K562 (cell line): ENCODE measurements around the gene CLCN5.

Source experiments
- ASH1L ChIP-seq: fragments of 450-650 bp; IDR thresholded peaks from 2 replicates; pipeline ENCODE4 v1.6.1; 2018; ENCODE audit warnings: borderline replicate concordance, mild to moderate bottlenecking, low read depth; ENCODE audit not compliant: partially characterized antibody
- ATF6 ChIP-seq: sonication (generic); formaldehyde crosslinking; IDR thresholded peaks from 2 replicates; pipeline ENCODE4 v1.4.0; 2020; ENCODE audit warnings: mild to moderate bottlenecking, missing genetic modification reagents
- CTCF ChIP-seq, 3 experiments: IDR thresholded peaks in 2 of 3; conservative IDR thresholded peaks in 1 of 3; 2 replicates each; pipeline ENCODE4 v1.5.1; 2011 to 2012; ENCODE audit warnings: low read length in 3 of 3, mild to moderate bottlenecking in 3 of 3, control low read depth in 2 of 3, improper control_type of control experiment in 1 of 3, inconsistent platforms in 1 of 3, low read depth in 1 of 3, mixed read lengths in 1 of 3, moderate library complexity in 1 of 3; ENCODE audit not compliant: insufficient read depth in 2 of 3
- ELK1 ChIP-seq: sonication (generic); formaldehyde crosslinking; IDR thresholded peaks from 2 replicates; pipeline ENCODE4 v1.8.1; 2022; ENCODE audit warnings: missing genetic modification reagents
- FOXM1 ChIP-seq, 2 experiments: fragments of 450-650 bp in 1 of 2; sonication (generic) in 1 of 2; formaldehyde crosslinking in 1 of 2; IDR thresholded peaks; 2 replicates each; pipeline versions ENCODE4 v1.6.1 to v1.9.0; 2017 to 2022; ENCODE audit warnings: low read depth in 2 of 2, mild to moderate bottlenecking in 2 of 2, missing genetic modification reagents in 1 of 2, moderate library complexity in 1 of 2
- HNRNPLL ChIP-seq: fragments of 200-400 bp; formaldehyde crosslinking; IDR thresholded peaks from 2 replicates; pipeline ENCODE4 v1.6.1; 2017; ENCODE audit warnings: low read length, low read depth, mild to moderate bottlenecking; ENCODE audit not compliant: poor library complexity, severe bottlenecking
- SMAD3 ChIP-seq: fragments of 450-650 bp; formaldehyde crosslinking; conservative IDR thresholded peaks from 2 replicates; pipeline ENCODE4 v1.4.0; 2020; ENCODE audit warnings: mild to moderate bottlenecking
- USF2 ChIP-seq: sonication (generic); formaldehyde crosslinking; IDR thresholded peaks from 2 replicates; pipeline ENCODE4 v1.5.0; 2020; ENCODE audit warnings: missing genetic modification reagents
- ZEB2 ChIP-seq: fragments of 450-650 bp; IDR thresholded peaks from 2 replicates; pipeline ENCODE4 v1.6.1; 2016

GRCh38 chrX:50072110-50072509 is 149.7 kb downstream of the CLCN5 start:
- no peak for TF ChIP-seq ZEB2
- TF ChIP-seq ASH1L: no peak
- TF ChIP-seq USF2 (CRISPR knock-in tag): no peak
- TF ChIP-seq CTCF (IDR thresholded peaks at IDR 0.05 in 2 of 3, conservative IDR thresholded peaks at IDR 0.05 in 1 of 3; ENCODE audit: insufficient read depth in 2 of 3, low read depth in 1 of 3, low read length in 3 of 3): no peak
- TF ChIP-seq HNRNPLL: no peak
- TF ChIP-seq ATF6 (CRISPR knock-in tag): no peak
- TF ChIP-seq SMAD3 (CRISPR knock-in tag): no peak
- TF ChIP-seq FOXM1 (IDR thresholded peaks at IDR 0.05; ENCODE audit: low read depth): no peak
- TF ChIP-seq FOXM1 (CRISPR knock-in tag; IDR thresholded peaks at IDR 0.05; ENCODE audit: low read depth): no peak
- TF ChIP-seq ELK1 (CRISPR knock-in tag): no peak
